ENCODE measurements around the gene ITPR1. TPM values are rescaled to one million over a fixed set of nuclear protein-coding genes. Genes with fewer than 3 reads are reported as not detected.

The ITPR1 gene
- polyA plus RNA-seq, 1 donor from 2014 or later: 2.1 TPM

DNA sequence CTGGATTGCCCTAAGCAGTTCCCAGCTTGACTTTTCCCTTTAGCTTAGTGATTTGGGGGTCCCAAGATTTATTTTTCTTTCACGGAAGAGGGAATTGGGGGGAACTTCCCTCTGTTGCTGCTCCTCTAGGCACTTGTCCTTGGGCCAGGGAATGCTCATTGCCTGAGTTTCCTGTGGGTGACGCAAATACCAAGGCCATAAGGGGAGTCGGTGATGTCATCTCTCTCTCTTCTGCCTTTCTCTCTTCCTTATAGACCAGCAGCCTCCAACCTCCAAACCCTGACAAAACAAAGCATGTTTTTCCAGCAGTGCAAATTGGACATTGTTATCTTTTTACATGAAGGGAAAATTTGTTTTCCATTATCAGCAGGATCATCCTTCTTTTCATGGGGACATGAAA lies 120.2 kb downstream of the ITPR1 start:
- no peaks in the 10 kb centered on the region for H3F3A ChIP-seq (ENCODE audit: insufficient read depth, low read length, poor library complexity, severe bottlenecking)

DNA sequence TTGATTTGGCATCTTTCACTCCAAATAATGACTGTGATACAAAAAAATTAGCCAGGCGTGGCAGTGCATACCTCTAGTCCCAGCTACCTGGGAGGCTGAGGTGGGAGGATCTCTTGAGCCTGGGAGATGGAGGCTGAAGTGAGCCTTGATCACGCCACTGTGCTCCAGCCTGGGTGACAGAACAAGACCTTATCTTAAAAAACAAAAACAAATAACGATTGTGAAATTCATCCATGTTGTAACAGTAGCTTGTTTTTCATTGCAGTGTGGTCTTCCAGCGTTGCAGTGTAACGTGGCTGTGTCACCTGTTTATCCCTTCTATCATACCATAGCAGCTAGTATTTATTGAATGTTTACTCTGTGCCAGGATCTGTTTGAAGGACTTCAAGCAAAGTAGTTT lies 120.9 kb downstream of the ITPR1 start:
- no peaks in the 10 kb centered on the region for H3F3A ChIP-seq (ENCODE audit: insufficient read depth, low read length, poor library complexity, severe bottlenecking)
- H3K4me2 ChIP-seq (ENCODE audit: low read length): no peak overlapping the region
- TF ChIP-seq TAF1 (IDR thresholded peaks at IDR 0.05; ENCODE audit: low read depth) (no peak), SMC3 (conservative IDR thresholded peaks at IDR 0.05; ENCODE audit: poor library complexity) (no peak), POLR2AphosphoS5 (IDR thresholded peaks at IDR 0.05) (no peak), EP300 (conservative IDR thresholded peaks at IDR 0.05; ENCODE audit: poor library complexity, severe bottlenecking) (no peak)
- no peak overlapping the region for H3K9ac ChIP-seq (ENCODE audit: low read length)
- no peaks in the 10 kb centered on the region for H3K9me2 ChIP-seq (ENCODE audit: insufficient read depth, low read length)
- H2AFZ ChIP-seq (ENCODE audit: low read depth, low read length): no peak overlapping the region
- no peaks in the 10 kb centered on the region for H3K27me3 ChIP-seq (ENCODE audit: insufficient read depth, low read depth, low read length)
- no peaks in the 10 kb centered on the region for H3K36me3 ChIP-seq (ENCODE audit: insufficient read depth, low read length)
- H4K20me1 ChIP-seq (ENCODE audit: insufficient read depth): no peaks in the 10 kb centered on the region
- no peaks in the 10 kb centered on the region for H3K9me3 ChIP-seq (ENCODE audit: low read length)
- H3K4me3 ChIP-seq (ENCODE audit: low read length): no peak overlapping the region
- no peak overlapping the region for H3K27ac ChIP-seq (ENCODE audit: low read length)
- no peaks in the 10 kb centered on the region for H3K79me2 ChIP-seq (replicated peaks; ENCODE audit: insufficient read depth, low read length)

More for the DNA sequence above, 120.2 kb downstream of the ITPR1 start:
- H3K36me3 ChIP-seq (ENCODE audit: insufficient read depth, low read length): no peaks in the 10 kb centered on the region
- H3K9me3 ChIP-seq (ENCODE audit: low read length): no peaks in the 10 kb centered on the region
- H4K20me1 ChIP-seq (ENCODE audit: insufficient read depth): no peaks in the 10 kb centered on the region
- no peak overlapping the region for H3K4me2 ChIP-seq (ENCODE audit: low read length)
- H3K27ac ChIP-seq (ENCODE audit: low read length): no peak overlapping the region
- no peak overlapping the region for H3K4me3 ChIP-seq (ENCODE audit: low read length)
- TF ChIP-seq SMC3 (conservative IDR thresholded peaks at IDR 0.05; ENCODE audit: poor library complexity) (no peak), RAD21 (conservative IDR thresholded peaks at IDR 0.05) (no peak), EZH2 (IDR thresholded peaks at IDR 0.05; ENCODE audit: borderline replicate concordance, insufficient read depth, low read length, poor library complexity, severe bottlenecking) (no peak), EP300 (conservative IDR thresholded peaks at IDR 0.05; ENCODE audit: poor library complexity, severe bottlenecking) (no peak), MXI1 (conservative IDR thresholded peaks at IDR 0.05; ENCODE audit: poor library complexity, severe bottlenecking) (no peak), POLR2AphosphoS5 (IDR thresholded peaks at IDR 0.05) (no peak), TAF1 (IDR thresholded peaks at IDR 0.05; ENCODE audit: low read depth) (no peak)
- TF ChIP-seq, protein P1, sequence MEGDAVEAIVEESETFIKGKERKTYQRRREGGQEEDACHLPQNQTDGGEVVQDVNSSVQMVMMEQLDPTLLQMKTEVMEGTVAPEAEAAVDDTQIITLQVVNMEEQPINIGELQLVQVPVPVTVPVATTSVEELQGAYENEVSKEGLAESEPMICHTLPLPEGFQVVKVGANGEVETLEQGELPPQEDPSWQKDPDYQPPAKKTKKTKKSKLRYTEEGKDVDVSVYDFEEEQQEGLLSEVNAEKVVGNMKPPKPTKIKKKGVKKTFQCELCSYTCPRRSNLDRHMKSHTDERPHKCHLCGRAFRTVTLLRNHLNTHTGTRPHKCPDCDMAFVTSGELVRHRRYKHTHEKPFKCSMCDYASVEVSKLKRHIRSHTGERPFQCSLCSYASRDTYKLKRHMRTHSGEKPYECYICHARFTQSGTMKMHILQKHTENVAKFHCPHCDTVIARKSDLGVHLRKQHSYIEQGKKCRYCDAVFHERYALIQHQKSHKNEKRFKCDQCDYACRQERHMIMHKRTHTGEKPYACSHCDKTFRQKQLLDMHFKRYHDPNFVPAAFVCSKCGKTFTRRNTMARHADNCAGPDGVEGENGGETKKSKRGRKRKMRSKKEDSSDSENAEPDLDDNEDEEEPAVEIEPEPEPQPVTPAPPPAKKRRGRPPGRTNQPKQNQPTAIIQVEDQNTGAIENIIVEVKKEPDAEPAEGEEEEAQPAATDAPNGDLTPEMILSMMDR (IDR thresholded peaks at IDR 0.05; ENCODE audit: poor library complexity, severe bottlenecking): no peak
- TF ChIP-seq, protein P2, sequence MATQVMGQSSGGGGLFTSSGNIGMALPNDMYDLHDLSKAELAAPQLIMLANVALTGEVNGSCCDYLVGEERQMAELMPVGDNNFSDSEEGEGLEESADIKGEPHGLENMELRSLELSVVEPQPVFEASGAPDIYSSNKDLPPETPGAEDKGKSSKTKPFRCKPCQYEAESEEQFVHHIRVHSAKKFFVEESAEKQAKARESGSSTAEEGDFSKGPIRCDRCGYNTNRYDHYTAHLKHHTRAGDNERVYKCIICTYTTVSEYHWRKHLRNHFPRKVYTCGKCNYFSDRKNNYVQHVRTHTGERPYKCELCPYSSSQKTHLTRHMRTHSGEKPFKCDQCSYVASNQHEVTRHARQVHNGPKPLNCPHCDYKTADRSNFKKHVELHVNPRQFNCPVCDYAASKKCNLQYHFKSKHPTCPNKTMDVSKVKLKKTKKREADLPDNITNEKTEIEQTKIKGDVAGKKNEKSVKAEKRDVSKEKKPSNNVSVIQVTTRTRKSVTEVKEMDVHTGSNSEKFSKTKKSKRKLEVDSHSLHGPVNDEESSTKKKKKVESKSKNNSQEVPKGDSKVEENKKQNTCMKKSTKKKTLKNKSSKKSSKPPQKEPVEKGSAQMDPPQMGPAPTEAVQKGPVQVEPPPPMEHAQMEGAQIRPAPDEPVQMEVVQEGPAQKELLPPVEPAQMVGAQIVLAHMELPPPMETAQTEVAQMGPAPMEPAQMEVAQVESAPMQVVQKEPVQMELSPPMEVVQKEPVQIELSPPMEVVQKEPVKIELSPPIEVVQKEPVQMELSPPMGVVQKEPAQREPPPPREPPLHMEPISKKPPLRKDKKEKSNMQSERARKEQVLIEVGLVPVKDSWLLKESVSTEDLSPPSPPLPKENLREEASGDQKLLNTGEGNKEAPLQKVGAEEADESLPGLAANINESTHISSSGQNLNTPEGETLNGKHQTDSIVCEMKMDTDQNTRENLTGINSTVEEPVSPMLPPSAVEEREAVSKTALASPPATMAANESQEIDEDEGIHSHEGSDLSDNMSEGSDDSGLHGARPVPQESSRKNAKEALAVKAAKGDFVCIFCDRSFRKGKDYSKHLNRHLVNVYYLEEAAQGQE (IDR thresholded peaks at IDR 0.05; ENCODE audit: borderline replicate concordance): no peak
- H2AFZ ChIP-seq (ENCODE audit: low read depth, low read length): no peak overlapping the region
- H3K9me2 ChIP-seq (ENCODE audit: insufficient read depth, low read length): no peaks in the 10 kb centered on the region
- H3K79me2 ChIP-seq (replicated peaks; ENCODE audit: insufficient read depth, low read length): no peaks in the 10 kb centered on the region
- no peaks in the 10 kb centered on the region for H3K27me3 ChIP-seq (ENCODE audit: insufficient read depth, low read depth, low read length)
- H3K9ac ChIP-seq (ENCODE audit: low read length): no peak overlapping the region

Measured in neural cell (in vitro differentiated cells).